ENCODE measurements around the gene GARRE1.
"Not testable (repeated sequence)": the region's sequence is repeated elsewhere in the genome, so short reads cannot be mapped to it uniquely, and the experiment has no call there.

The GARRE1 gene

GRCh38 chr19:34254046-34254697, at the start of gene GARRE1:
Gene GARRE1, plus strand, starts transcription at chr19:34254554. Its CDS starts 45,920 bp downstream, at chr19:34300474.
- H3K4me3 ChIP-seq (replicated peaks; ENCODE audit: low read depth, low read length): peak within 1 kb of the TSS; percentile 91
- TF ChIP-seq CTCF (IDR thresholded peaks at IDR 0.05; ENCODE audit: insufficient read depth, low read length, poor library complexity, severe bottlenecking): no peak
- H3K36me3 ChIP-seq (ENCODE audit: control insufficient read depth, insufficient read depth, low read length): no peaks in the 10 kb centered on the region
- no peaks in the 10 kb centered on the region for H3K27me3 ChIP-seq (replicated peaks; ENCODE audit: control insufficient read depth, insufficient read depth, low read length)
- DNase-seq (ENCODE audit: extremely low read depth, insufficient read length): peak; percentile 86

GRCh38 chr19:34205324-34205723, 49.0 kb upstream of the GARRE1 start:
- not testable (repeated sequence) for DNase-seq (ENCODE audit: extremely low read depth, insufficient read length); H3K27me3 ChIP-seq (replicated peaks; ENCODE audit: control insufficient read depth, insufficient read depth, low read length); H3K36me3 ChIP-seq (ENCODE audit: control insufficient read depth, insufficient read depth, low read length); H3K4me3 ChIP-seq (replicated peaks; ENCODE audit: low read depth, low read length)

- Histone ChIP-seq H3K4me3 (replicated peaks; ENCODE audit: low read depth, low read length) (no peak overlapping the region), H3K27me3 (replicated peaks; ENCODE audit: control insufficient read depth, insufficient read depth, low read length) (no peaks in the 10 kb centered on the region), H3K36me3 (ENCODE audit: control insufficient read depth, insufficient read depth, low read length) (peaks cover 12% of the 10 kb centered on the region)
- no peak for DNase-seq (ENCODE audit: extremely low read depth, insufficient read length)
- no peak for TF ChIP-seq CTCF (IDR thresholded peaks at IDR 0.05; ENCODE audit: insufficient read depth, low read length, poor library complexity, severe bottlenecking)
Observed at GRCh38 chr19:34208291-34208884, 46.0 kb upstream of the GARRE1 start.

GRCh38 chr19:34209726-34210125, 44.6 kb upstream of the GARRE1 start:
- H3K36me3 ChIP-seq (ENCODE audit: control insufficient read depth, insufficient read depth, low read length): peaks cover 12% of the 10 kb centered on the region
- DNase-seq (ENCODE audit: extremely low read depth, insufficient read length): no peak
- no peak for TF ChIP-seq CTCF (IDR thresholded peaks at IDR 0.05; ENCODE audit: insufficient read depth, low read length, poor library complexity, severe bottlenecking)

GRCh38 chr19:34213283-34213682, 41.1 kb upstream of the GARRE1 start:
- H3K36me3 ChIP-seq (ENCODE audit: control insufficient read depth, insufficient read depth, low read length): peaks cover 12% of the 10 kb centered on the region
- no peak for TF ChIP-seq CTCF (IDR thresholded peaks at IDR 0.05; ENCODE audit: insufficient read depth, low read length, poor library complexity, severe bottlenecking)
- no peak for DNase-seq (ENCODE audit: extremely low read depth, insufficient read length)

More at GRCh38 chr19:34209726-34210125, 44.6 kb upstream of the GARRE1 start:
- Histone ChIP-seq H3K4me3 (replicated peaks; ENCODE audit: low read depth, low read length) (no peak overlapping the region), H3K27me3 (replicated peaks; ENCODE audit: control insufficient read depth, insufficient read depth, low read length) (no peaks in the 10 kb centered on the region)

GRCh38 chr19:34214040-34214439, 40.3 kb upstream of the GARRE1 start:
- TF ChIP-seq CTCF (IDR thresholded peaks at IDR 0.05; ENCODE audit: insufficient read depth, low read length, poor library complexity, severe bottlenecking): no peak
- no peak for DNase-seq (ENCODE audit: extremely low read depth, insufficient read length)
- Histone ChIP-seq H3K4me3 (replicated peaks; ENCODE audit: low read depth, low read length) (no peak overlapping the region), H3K27me3 (replicated peaks; ENCODE audit: control insufficient read depth, insufficient read depth, low read length) (no peaks in the 10 kb centered on the region), H3K36me3 (ENCODE audit: control insufficient read depth, insufficient read depth, low read length) (peaks cover 11% of the 10 kb centered on the region)

More at GRCh38 chr19:34213283-34213682, 41.1 kb upstream of the GARRE1 start:
- H3K27me3 ChIP-seq (replicated peaks; ENCODE audit: control insufficient read depth, insufficient read depth, low read length): no peaks in the 10 kb centered on the region
- no peak overlapping the region for H3K4me3 ChIP-seq (replicated peaks; ENCODE audit: low read depth, low read length)
